Hematopoietic multipotent progenitor cell treated with erythropoietin and hydrocortisone succinate and interleukin-3 and kit ligand, for 6 days (in vitro differentiated cells): ENCODE results near the gene AGO3.
"Not testable (repeated sequence)": the region's sequence is repeated elsewhere in the genome, so short reads cannot be mapped to it uniquely, and the experiment has no call there.

Experiments used
- DNase-seq: peaks from one replicate; pipeline ENCODE4 v3.0.0-alpha.2; 2015

The AGO3 gene

DNA sequence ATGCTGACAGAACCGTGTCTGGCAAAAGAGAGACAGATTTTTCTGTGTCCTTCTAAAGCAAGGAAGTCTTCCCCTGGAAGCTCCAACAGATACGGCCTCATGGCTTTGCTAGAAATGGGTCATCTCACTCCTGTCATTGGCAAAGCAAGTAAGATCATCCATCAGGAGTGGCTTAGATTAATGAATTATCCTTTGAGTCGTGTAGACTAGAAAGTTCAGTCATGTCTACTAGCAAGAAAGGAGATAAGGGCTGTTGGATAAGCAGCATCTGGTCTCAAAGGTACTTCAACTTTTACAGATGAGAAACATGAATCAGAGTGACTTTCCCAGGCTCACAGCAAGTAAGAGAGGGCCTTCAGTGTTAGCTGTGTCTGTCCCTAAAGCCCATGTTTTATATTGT is 3.4 kb upstream of the AGO3 start:
- no peak for DNase-seq

DNA sequence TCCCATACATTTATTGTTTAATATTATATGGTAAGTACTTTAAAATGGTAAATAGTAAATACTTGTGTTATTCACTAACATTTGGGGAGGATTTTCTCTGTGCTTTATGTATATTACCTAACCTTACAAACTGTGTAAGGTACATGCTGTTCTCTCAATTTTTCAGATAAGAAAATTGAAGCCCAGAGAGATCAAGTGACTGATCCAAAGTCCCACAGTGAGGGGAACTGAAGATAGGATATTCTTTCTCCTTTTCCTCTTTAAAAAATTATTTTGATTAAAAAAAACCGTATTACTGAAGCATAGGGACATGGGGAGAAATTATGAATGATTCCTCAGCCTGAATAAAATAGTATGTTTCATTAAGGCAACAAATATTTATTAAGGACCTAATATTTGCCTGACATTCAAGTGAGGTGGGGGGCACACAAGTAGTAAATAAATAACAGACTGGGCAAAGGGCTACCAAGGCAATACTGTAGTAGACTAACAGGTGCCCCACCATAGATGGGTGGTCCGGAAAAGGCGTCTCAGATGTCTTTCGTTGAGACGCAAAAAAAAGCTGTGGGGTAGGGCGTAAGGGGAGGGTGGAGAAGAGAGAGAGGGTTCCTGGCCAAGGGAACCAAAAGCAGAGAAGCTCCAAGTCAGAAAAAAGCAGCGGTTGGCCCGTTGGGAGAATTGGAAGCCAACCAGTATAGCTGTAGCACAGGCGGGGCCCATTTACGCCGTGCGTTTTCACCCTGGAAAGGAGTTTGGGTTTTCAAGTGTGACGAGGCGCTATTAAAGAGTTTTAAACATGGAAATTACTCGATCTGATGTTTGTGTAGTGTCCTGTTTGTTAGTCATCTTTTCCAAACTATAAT is 944 bp upstream of the AGO3 start:
- DNase-seq: peak; percentile 89

DNA sequence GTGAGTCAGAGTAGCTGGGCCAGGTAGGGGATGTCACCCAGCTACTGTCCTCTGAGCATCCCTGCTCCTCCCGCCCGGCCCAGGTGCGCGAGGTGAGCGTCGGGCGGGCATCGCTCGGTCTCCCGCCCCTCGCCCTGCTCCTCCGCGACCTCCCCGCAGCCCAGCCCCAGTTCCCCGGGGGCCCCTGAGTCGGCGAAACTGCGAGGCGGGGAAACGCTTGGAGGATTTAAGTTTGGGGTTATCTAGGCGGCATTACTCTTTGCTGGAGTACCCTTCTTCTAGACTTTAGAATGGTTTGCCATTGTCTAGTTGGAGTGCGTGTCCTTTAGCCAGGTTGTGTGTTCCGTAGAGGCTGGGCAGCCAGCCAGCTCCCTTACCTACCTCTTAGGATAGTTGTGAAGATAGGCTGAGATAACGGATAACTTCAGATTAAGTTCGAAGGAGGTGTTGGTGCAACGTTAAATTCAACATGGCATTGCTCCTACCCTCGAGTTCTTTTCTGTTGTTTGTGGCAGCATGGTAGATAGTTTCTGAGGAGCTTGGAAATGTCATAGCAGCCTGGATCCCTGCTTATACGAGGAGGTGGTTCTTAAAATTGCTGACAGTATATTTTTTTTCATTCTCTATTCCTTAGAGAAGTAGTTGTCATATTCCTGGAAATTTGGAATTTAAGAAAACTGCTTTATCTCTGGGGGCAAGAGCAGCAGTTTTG is 697 bp downstream of the AGO3 start:
- peak; percentile 40 for DNase-seq

DNA sequence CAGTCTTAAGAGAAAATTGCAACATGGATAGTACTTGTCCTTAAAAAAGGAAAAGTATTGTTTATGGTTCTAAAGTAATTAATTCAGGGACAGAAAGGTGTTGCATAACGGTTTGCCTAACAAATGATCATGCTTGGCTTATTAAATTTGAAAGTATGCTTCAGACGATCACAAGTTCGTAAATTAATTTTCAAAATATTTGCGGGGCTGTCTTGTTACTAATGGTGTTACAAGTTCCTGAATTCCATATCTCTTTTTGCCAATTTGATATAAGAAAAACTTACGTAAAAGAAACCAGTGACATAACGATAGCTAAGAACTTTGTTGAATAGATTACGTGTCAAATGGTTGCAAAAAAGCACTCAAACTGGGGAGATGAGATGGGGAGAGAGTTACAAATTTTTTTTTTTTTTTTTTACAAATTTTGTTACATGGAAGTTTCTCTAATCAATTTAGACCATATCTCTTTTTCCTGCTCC is 1.3 kb downstream of the AGO3 start:
- DNase-seq: no peak

DNA sequence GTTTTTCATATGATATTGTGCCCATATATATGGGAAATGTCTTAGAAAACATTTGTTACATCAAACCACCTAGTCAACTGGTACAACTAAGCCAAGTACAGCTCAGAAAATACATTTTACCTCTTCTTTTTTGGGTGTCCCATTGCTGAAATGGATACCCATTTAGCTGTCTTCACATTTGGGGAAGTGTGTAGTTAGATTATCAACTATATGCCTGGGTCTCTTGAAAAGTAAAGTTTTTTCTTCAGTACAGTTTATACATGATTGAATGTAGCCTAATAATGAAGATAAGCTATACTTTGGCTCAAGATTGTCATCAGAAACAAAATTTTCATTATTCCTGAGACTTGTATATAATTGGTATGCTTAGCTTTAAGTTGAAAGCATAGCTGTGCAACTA is 2.0 kb downstream of the AGO3 start:
- no peak for DNase-seq

DNA sequence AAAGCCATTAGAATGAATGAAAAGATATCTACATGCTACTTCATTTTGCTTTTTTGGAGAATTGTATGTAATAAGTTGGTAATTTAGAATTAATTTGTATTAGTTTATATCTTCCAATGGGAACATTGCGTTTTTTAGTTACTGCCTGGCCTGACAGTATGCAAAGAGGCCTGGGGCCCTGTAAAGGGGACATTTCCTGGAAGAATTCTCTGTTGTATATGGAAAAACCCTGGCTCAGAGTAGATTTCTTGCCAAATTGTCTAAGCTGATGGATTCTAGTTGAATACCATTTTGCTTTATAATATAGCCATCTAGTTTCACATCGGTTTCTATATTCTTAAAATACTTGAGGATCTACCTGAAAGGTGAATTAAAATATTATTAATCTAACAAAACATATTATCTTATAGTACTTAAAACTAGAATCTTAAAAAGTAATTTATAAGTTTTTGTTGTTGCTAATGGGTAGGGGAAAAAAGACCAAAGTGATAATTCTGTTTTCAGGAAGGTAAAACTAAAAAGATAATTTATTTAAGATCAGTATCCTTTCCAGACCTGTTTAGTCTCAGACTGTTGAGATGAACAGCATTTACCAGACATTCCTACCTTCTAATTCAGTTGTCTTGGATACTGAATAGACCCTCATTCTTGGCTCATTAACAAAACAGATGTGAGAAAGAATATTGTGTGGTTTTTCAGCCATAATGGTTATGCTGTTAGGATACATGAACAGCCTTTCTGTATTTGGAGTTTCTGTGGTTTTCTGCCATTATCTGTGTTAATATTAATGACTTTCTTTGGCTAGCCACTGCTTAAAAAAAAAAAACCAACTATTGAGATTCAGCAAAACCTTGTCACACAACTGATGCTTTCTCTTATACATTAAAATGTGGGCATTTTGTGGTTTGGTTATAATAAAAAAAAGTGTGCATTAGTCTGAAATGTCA is 4.8 kb downstream of the AGO3 start:
- DNase-seq: no peak

DNA sequence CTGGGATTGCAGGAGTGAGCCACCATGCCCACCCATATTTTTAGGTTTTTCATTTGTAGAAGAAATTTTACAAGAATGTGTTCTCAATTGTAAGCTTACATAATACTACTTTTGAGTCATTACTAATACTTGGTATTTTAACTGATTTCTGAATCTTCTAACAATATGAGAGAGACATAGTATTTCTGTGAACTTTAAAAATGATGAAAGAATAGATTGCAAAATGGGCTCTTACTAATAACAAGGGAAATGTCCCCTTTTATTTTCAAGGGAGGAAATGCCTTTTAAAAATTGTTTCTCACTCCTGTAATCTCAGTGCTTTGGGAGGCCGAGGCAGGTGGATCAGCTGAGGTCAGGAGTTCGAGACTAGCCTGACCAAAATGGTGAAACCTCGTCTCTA is 5.9 kb downstream of the AGO3 start:
- DNase-seq: no peak

DNA sequence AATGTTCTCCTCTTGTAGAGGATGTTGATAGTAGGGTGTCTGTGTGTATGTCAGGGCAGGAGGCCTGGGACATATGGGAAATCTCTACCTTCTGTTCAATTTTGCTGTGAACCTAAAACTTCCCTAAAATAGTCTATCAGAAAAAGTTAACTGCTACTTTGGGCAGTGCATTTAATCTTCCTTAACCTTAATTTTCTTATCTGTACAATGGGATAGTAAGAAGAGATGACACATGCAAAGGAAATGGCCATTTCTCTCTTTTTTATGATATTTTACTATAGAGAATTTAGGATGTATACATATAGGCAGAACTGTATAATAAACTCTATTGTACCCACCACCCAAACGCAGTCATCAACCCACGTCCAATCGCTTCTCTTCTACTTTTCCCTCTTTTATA is 8.6 kb downstream of the AGO3 start:
- no peak for DNase-seq

DNA sequence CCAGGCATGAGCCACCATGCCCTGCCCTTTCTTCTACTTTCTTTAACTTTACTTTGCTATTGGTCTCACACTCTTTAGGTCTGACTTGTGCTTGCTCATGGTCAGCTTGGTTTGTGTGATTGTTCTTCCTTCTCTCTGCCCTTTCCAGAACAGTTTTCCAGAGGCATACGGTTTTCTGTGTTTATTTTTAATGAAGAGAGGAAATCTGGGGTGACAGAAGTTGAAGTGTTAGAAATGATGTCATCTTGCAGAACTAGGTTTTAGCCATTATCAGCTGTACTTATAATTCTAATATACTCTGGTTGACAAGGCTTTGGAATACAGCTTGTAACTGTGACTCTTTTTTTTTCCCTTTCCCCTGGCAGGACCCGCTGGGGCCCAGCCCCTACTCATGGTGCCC is 14.4 kb downstream of the AGO3 start:
- no peak for DNase-seq

DNA sequence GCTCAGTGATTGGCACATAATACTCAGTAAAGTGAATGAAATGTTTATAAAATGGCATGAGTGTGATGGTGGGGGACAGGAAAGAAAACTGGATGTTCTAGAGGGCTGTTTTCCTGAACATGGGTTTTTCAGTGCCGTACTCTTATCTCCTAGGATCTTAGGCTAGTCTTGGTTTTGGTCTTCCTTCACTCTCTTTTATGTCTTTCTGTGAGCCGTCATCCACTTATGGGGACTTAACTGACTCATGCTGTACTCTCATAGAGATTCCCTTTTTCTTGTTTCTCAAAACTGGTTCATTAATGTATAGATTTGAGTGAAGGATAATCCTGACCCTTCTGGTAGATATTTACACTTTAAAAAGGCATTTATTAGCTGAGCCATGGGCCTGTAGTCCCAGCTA is 16.6 kb downstream of the AGO3 start:
- DNase-seq: no peak

DNA sequence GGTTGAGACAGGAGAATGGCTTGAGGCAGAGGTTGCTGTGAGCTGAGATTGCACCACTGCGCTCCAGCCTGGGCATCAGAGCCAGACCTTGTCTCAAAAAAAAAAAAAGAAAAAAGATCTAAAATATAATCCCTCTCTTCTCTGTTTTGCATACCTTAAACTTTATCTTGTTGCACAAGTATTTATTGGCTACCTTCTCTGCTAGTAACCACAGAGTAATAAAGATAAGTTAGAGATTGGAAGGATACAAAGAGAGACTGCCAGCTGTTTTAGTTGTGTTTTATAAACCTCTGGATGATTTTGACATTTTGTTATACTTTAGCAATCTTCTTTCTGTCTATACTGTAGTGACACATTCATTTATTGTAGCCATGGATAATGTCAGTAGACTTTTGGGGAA is 27.7 kb downstream of the AGO3 start:
- DNase-seq: no peak

DNA sequence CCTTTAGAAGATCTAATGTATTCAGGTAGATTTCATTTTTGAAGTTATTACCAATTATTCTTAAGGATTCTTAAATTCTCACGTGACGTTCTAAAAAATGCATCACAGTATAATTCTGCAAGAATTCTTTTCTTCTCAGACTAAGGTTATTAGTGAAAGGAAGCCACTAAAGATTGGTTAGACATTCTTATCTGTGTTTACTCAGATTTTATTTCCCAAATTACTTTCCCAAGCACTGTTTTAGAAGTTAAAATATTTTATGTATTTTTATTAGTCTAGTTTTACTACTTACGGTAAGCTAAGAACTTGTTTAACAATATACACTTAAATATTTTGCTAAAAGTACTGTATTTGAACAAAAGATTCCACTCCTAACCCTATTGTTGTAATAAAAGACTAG is 28.4 kb downstream of the AGO3 start:
- no peak for DNase-seq

DNA sequence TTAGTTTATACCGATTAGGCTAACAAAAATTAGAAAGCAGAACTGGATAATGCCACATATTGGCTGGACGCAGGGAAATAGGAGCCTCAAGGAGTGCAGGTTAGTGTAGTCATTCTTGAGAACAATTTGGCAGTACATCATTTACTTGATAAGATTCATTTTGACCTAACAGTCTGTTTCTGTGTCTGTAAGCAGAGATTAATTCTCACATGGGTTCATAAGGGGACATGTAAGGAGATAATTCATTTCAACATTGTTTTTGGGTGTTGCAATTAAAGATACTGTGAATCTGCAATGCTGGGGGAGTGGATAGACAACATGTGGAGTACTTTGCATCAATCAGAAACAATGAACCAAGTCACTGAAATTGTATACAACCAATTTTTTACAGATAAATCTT is 32.0 kb downstream of the AGO3 start:
- peak; percentile 64 for DNase-seq

DNA sequence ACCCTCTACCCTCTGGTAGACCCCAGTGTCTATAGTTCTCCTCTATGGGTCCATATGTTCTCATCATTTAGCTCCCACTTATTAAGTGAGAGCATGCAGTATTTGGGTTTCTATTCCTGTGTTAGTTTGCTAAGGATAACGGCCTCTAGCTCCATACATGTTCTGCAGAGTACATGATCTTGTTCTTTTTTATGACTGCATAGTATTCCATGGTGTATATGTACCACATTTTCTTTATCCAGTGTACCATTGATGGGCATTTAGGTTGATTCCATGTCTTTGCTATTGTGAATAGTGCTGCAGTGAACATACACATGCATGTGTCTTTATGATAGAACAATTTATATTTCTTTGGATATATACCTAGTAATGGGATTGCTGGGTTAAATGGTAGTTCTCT is 33.4 kb downstream of the AGO3 start:
- DNase-seq: not testable (repeated sequence)

DNA sequence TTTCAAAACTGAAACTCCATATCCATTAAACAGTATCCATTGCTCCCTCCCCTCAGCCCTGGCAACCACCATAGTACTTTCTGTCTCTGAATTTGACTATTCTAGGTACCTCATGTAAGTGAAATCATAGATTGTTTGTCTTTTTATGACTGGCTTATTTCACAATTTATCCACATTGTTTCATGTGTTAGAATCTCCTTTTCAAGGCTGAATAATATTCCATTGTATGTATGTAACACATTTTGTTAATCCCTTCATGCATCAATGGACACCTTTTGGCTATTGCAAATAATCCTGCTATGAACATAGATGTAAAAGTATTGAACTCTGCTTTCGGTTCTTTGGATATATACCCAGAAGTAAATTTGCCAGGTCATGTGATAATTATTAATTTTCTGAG is 37.5 kb downstream of the AGO3 start:
- DNase-seq: no peak

DNA sequence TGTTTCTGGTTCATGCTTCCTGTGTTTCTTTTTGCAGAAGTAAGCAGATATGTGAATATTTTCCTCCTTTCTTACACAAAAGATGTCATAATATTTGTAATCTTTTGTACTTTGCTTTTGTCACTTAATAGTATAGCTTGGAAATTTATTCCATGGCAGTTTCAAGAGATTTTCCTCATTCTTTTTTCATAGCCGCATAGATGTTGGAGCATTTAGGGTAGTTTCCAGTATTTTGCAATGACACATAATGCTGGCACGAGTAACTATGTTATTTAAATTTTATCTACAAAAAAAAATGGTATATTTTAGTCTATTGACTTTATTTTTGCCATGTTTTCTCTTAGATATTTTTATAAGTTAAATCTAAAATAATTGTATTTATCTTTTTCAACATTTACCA is 40.7 kb downstream of the AGO3 start:
- no peak for DNase-seq

DNA sequence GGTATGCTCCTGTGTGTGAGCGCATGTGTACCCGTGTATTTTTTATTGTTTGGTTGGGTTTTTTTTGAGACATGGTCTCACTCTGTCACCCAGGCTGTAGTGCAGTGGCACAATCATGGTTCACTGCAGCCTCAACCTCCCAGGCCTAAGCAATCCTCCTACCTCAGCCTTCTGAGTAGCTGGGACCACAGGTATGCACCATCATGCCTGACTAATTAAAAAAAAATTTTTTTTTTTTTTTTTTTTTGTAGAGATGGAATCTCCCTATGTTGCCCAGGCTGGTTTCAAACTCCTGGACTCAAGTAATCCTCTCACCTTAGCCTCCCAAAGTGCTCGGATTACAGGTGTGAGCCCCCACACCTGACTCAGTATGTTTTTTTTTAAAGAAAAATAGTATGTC is 41.7 kb downstream of the AGO3 start:
- not testable (repeated sequence) for DNase-seq

DNA sequence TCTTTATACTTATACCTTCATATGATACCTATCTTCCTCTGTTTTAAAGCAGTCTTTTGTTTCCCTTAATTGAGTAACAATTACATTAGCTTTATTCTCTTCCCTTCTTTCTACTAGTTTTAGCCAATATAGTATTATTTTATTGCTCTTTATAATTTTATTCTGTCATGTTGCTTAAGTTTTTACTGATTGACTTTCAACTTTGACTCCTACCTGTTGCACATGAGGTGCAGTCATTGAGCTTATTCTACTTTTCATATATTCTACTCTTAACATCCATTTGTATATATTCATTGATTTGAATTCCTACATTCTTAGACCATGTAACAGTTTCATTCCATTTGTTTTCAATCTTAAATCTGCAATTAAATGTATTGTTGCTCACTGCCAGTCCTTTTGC is 49.2 kb downstream of the AGO3 start:
- DNase-seq: no peak

DNA sequence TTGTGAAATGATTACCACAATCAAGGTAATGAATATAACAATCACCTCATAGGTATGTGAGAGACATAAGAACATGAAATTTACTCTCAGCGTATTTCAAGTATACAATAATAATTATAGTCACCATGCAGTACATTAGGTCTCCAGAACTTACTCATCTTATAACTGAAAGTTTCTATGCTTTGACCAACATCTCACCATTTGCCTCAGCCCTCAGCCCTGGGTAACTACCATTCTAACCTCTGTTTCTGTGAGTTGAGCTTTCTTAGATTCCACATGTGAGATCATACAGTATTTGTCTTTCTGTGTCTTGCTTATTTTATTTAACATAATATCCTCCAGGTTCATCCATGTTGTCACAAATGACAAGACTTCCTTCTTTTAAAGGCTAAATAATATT is 57.3 kb downstream of the AGO3 start:
- no peak for DNase-seq

DNA sequence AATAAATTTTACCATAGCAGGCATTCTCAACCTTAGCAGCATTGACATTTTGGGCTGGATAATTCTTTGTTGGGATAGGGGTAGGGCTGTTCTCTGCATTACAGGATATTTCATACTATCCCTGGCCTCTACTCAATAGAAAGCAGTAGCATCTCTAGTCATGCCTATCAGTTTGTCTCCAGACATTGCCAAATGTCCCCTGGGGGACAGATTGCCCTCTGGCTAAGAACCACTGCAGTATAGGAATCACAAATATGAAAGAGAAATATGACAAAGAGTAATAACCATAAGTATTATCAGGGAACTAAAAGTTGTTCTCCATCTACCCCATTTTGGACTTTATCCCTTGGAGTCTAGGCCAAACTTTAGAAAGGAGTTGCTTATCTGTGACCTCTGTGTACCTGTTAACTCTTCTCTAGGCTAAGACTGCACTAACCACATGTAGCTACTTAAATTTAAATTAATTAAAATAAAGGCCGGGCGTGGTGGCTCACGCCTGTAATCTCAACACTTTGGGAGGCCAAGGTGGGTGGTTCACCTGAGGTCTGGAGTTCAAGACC is 76.1 kb downstream of the AGO3 start:
- no peak for DNase-seq

DNA sequence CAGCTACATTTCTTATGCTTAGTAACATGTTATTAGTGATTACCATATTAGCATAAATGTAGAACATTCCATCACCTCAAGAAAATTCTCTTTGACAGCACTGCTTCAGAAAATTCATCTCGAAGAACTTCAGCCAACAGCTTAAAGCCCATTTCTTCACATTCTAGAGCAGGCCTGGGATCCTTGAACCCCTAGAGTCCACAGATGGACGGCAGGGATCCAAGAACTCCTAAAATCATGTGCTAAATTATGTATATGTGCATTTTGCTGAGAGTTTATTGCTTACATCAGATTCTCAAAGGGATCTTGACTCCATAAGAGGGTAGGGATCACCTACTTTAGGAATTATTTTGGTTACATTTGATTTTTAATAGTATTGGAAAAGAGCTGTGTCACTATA is 76.8 kb downstream of the AGO3 start:
- no peak for DNase-seq

DNA sequence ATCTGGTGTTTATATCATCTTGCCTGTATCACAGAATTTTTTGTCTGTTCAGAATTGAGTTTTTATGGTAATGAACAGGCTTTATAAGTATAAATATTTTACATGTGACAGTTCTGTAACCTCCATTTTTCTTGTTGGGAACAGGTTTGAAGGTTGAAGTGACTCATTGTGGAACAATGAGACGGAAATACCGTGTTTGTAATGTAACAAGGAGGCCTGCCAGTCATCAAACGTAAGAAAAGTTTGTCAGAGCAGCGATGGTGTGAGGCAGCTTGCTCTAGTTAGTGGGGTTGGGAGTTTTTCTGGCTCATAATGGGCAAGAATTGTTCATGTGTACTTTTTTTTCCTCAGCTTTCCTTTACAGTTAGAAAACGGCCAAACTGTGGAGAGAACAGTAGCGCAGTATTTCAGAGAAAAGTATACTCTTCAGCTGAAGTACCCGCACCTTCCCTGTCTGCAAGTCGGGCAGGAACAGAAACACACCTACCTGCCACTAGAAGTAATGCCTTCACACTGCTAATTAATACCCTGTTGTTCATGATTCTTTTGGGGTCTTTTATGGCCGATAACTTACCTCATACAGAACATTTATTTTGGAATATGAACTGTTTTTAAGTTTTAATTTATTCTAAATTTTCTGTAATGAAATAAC is 77.8 kb downstream of the AGO3 start:
- no peak for DNase-seq
